GM19193 (cell line): ENCODE results near the gene MARF1.

ENCODE experiments used
- POLR2A ChIP-seq: IDR thresholded peaks from 4 replicates; pipeline ENCODE4 v1.6.1; 2011; ENCODE audit not compliant: insufficient read depth, insufficient read length; ENCODE audit errors: extremely low read depth

The MARF1 gene

GRCh38 chr16:15605839-15606517 is 37.0 kb downstream of the MARF1 start:
- no peak for TF ChIP-seq POLR2A

GRCh38 chr16:15604460-15605440 is 38.2 kb downstream of the MARF1 start:
- TF ChIP-seq POLR2A = no peak

- no peak for TF ChIP-seq POLR2A
These were observed 40.5 kb downstream of the MARF1 start for GRCh38 chr16:15602285-15603044.

- no peak for TF ChIP-seq POLR2A
These were observed 41.6 kb downstream of the MARF1 start for GRCh38 chr16:15601212-15601879.

- no peak for TF ChIP-seq POLR2A
These were observed 43.5 kb downstream of the MARF1 start for GRCh38 chr16:15599303-15600070.

GRCh38 chr16:15598648-15599190 is 44.2 kb downstream of the MARF1 start:
- TF ChIP-seq POLR2A = no peak

GRCh38 chr16:15597822-15598647 is 44.9 kb downstream of the MARF1 start:
- TF ChIP-seq POLR2A = no peak

- no peak for TF ChIP-seq POLR2A
These were observed 45.8 kb downstream of the MARF1 start for GRCh38 chr16:15597135-15597534.

- no peak for TF ChIP-seq POLR2A
These were observed 48.1 kb downstream of the MARF1 start for GRCh38 chr16:15594711-15595320.

GRCh38 chr16:15593235-15593634 is 49.7 kb downstream of the MARF1 start:
- TF ChIP-seq POLR2A = no peak

GRCh38 chr16:15592324-15592723 is 50.6 kb downstream of the MARF1 start:
- no peak for TF ChIP-seq POLR2A

GRCh38 chr16:15587152-15587825 is 55.7 kb downstream of the MARF1 start:
- no peak for TF ChIP-seq POLR2A

- TF ChIP-seq POLR2A = no peak
These were observed 56.2 kb downstream of the MARF1 start for GRCh38 chr16:15586716-15587115.
